Measurements from ENCODE around the gene PTP4A1. TPM values are rescaled to one million over a fixed set of nuclear protein-coding genes. Genes with fewer than 3 reads are reported as not detected.

PTP4A1 gene
- total and polyA plus RNA-seq, 2 of the 4 experiments (the other 2 are of a cell fraction) = 31.2 to 53.1 TPM

GRCh38 chr6:63592886-63593285, 20.6 kb downstream of the PTP4A1 start:
- intact Hi-C loops (cut with micrococcal nuclease) = no loop called here
- no peaks in the 10 kb centered on the region for H3K9me3 ChIP-seq (ENCODE audit: control insufficient read depth, insufficient read depth, low read length)
- ChIA-PET POLR2A (ENCODE audit: unreplicated experiment) (interaction anchor here (1.1 kb wide), 1 partner anchor 19 kb away, joined by 4 read pairs; no protein-coding TSS in a partner anchor), CTCF (interaction anchor here (0.7 kb wide), 1 partner anchor 184 kb away, joined by 7 read pairs; no protein-coding TSS in a partner anchor)
- H3K23ac ChIP-seq (ENCODE audit: low read depth, low read length) = no peak overlapping the region
- H4K20me1 ChIP-seq (ENCODE audit: insufficient read depth, low read length) = no peaks in the 10 kb centered on the region
- H3K14ac ChIP-seq (replicated peaks; ENCODE audit: low read depth, low read length) = no peak overlapping the region
- no peak overlapping the region for H2BK120ac ChIP-seq (ENCODE audit: low read depth, low read length)
- WGBS, 2 experiments (ENCODE audit: extremely low coverage in 2 of 2, insufficient read length in 1 of 2) = 57% methylated on average over 1 of the region's 7 CpGs; no CpG with 5 or more reads in 1 of the 2 experiments
- H3K18ac ChIP-seq (ENCODE audit: low read depth, low read length) = no peak overlapping the region
- no peak overlapping the region for H3K27ac ChIP-seq (ENCODE audit: insufficient read depth, low read length)
- H3K4ac ChIP-seq (ENCODE audit: low read depth, low read length) = no peak overlapping the region
- no peak overlapping the region for H3K4me3 ChIP-seq (ENCODE audit: insufficient read depth, low read depth, low read length)
- H4K5ac ChIP-seq (ENCODE audit: low read depth, low read length) = no peak overlapping the region
- H2AK5ac ChIP-seq (ENCODE audit: low read depth, low read length) = no peak overlapping the region
- H3K9ac ChIP-seq (ENCODE audit: low read depth, low read length) = no peak overlapping the region
- in situ Hi-C loops (cut with MboI; ENCODE audit: low sequenced_read_pairs) = no loop called here
- H3K4me2 ChIP-seq (ENCODE audit: low read depth, low read length) = no peak overlapping the region
- TF ChIP-seq SMC3 (IDR thresholded peaks at IDR 0.05; ENCODE audit: low read depth, low read length) (no peak), NFE2L2 (IDR thresholded peaks at IDR 0.05; ENCODE audit: low read depth, low read length) (no peak), RAD21 (IDR thresholded peaks at IDR 0.05; ENCODE audit: low read length) (no peak), MAFK (IDR thresholded peaks at IDR 0.05; ENCODE audit: low read depth, low read length) (no peak), MXI1 (IDR thresholded peaks at IDR 0.05; ENCODE audit: borderline replicate concordance, low read depth, low read length) (no peak), CTCF (conservative IDR thresholded peaks at IDR 0.05; ENCODE audit: low read depth, low read length) (no peak), POLR2A (IDR thresholded peaks at IDR 0.05; ENCODE audit: low read depth, low read length) (no peak), RFX5 (IDR thresholded peaks at IDR 0.05; ENCODE audit: low read depth, low read length) (no peak), ELK1 (IDR thresholded peaks at IDR 0.05; ENCODE audit: borderline replicate concordance, low read depth, low read length) (no peak), FOS (IDR thresholded peaks at IDR 0.05; ENCODE audit: low read depth, low read length) (no peak), CEBPB (IDR thresholded peaks at IDR 0.05; ENCODE audit: low read depth, low read length) (no peak), BHLHE40 (IDR thresholded peaks at IDR 0.05; ENCODE audit: low read depth, low read length) (no peak)
- TF ChIP-seq, protein P1, sequence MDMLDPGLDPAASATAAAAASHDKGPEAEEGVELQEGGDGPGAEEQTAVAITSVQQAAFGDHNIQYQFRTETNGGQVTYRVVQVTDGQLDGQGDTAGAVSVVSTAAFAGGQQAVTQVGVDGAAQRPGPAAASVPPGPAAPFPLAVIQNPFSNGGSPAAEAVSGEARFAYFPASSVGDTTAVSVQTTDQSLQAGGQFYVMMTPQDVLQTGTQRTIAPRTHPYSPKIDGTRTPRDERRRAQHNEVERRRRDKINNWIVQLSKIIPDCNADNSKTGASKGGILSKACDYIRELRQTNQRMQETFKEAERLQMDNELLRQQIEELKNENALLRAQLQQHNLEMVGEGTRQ (IDR thresholded peaks at IDR 0.05; ENCODE audit: low read depth, low read length) = no peak
- H2BK5ac ChIP-seq (ENCODE audit: low read depth, low read length, poor library complexity, severe bottlenecking) = no peak overlapping the region
- no peak overlapping the region for H2BK20ac ChIP-seq (ENCODE audit: low read depth, low read length)
- no peak overlapping the region for H4K91ac ChIP-seq (ENCODE audit: insufficient read depth, low read depth, low read length)
- H3K79me1 ChIP-seq (ENCODE audit: low read depth in 1 of 2, low read length in 2 of 2) = no peaks in the 10 kb centered on the region
- no peak overlapping the region for H2BK15ac ChIP-seq (ENCODE audit: low read depth, low read length)
- dilution Hi-C loops (cut with HindIII; ENCODE audit: low sequenced_read_pairs, unreplicated experiment) = no loop called here
- H3K27me3 ChIP-seq (ENCODE audit: control insufficient read depth, insufficient read depth, low read length) = no peaks in the 10 kb centered on the region
- H2AFZ ChIP-seq (replicated peaks; ENCODE audit: low read length, poor library complexity) = peak overlapping the region; percentile 43
- H3K36me3 ChIP-seq (ENCODE audit: control insufficient read depth, insufficient read depth, low read length) = no peaks in the 10 kb centered on the region
- H2AK9ac ChIP-seq (replicated peaks; ENCODE audit: low read depth, low read length, poor library complexity) = no peak overlapping the region
- BruUV-seq (replicated peaks) = no TSS peak
- DNase-seq (no peak), ATAC-seq (ENCODE audit: low read depth) (no peak)
- no peaks in the 10 kb centered on the region for H3K4me1 ChIP-seq (ENCODE audit: control insufficient read depth, insufficient read depth, low read length)
- no peak overlapping the region for H3K56ac ChIP-seq (ENCODE audit: extremely low read depth, insufficient read depth, low read length)
- no peak overlapping the region for H4K8ac ChIP-seq (ENCODE audit: low read depth in 2 of 2, low read length in 2 of 2)
- H3K9me1 ChIP-seq (ENCODE audit: insufficient read depth, low read length) = no peaks in the 10 kb centered on the region
